ENCODE data around the gene CTNNBIP1.
"Not testable (repeated sequence)": the region's sequence is repeated elsewhere in the genome, so short reads cannot be mapped to it uniquely, and the experiment has no call there.

CTNNBIP1 gene

GRCh38 chr1:9910076-9910422 lies at the start of gene CTNNBIP1:
CTNNBIP1 (minus strand) TSS chr1:9910269; CDS start chr1:9872064, 38,205 bp downstream.
- in situ Hi-C loops (cut with HindIII; ENCODE audit: low sequenced_read_pairs): no loop called here

GRCh38 chr1:9957726-9958125 lies 47.7 kb upstream of the CTNNBIP1 start:
- in situ Hi-C loops (cut with HindIII; ENCODE audit: low sequenced_read_pairs): no loop called here

- in situ Hi-C loops (cut with HindIII; ENCODE audit: low sequenced_read_pairs): no loop called here
Observed at GRCh38 chr1:9946315-9946714, 36.2 kb upstream of the CTNNBIP1 start.

DNA sequence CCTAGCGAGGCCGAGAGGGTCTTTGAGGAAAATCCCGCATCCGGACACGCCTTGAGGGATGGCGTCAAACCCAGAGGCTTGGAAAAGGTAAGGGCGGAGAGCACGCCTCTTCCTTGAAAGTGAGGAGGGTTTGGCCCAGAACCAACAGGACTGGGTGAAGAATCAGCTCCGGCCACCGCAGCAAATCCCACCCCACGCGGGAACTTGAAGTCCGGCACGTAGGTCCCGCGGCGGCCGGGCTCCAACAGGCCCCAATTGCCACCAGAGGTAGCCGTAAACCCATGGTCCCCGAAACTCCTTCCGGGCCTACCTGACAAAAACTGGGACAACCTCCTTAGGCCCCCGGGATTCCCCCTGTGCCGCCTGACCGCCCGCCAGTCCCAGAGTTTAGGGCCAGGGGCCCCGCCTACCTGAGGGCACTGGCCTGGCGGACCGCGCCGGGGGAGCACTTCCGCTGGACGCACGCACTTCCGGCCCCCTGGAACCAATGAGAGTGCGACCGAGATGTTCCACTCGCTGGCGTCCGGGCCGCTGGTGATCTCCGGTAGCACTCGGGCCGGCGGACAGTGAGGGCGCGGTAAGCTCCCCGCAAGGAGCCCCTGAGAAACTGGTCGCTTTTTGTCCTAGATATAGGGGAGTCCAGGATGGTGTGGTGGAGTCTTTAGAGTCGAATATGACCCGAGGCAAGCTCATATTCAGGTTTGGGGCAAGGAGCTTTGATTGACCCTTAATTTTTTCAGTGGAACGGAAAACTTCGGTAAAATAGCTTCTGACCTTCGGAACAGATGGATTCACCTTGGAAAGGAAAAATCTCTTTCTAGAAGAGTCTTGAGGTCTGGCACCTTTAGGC lies 33.1 kb upstream of the CTNNBIP1 start, which contains the start of the genes LZIC and NMNAT1:
Gene LZIC, minus strand, starts transcription at position 453 of the 850 bp plus-strand sequence. CDS start 6,772 bp downstream, outside the sequence.
Gene NMNAT1, plus strand, starts transcription at position 537 of the 850 bp plus-strand sequence. CDS start 28,599 bp downstream, outside the sequence.
- in situ Hi-C loops (cut with HindIII; ENCODE audit: low sequenced_read_pairs): no loop called here

GRCh38 chr1:9942399-9942938 lies 32.4 kb upstream of the CTNNBIP1 start:
- in situ Hi-C loops (cut with HindIII; ENCODE audit: low sequenced_read_pairs): no loop called here

GRCh38 chr1:9929431-9930385 lies 19.6 kb upstream of the CTNNBIP1 start:
- in situ Hi-C loops (cut with HindIII; ENCODE audit: low sequenced_read_pairs): no loop called here

GRCh38 chr1:9927259-9927658 lies 17.2 kb upstream of the CTNNBIP1 start:
- in situ Hi-C loops (cut with HindIII; ENCODE audit: low sequenced_read_pairs): no loop called here

DNA sequence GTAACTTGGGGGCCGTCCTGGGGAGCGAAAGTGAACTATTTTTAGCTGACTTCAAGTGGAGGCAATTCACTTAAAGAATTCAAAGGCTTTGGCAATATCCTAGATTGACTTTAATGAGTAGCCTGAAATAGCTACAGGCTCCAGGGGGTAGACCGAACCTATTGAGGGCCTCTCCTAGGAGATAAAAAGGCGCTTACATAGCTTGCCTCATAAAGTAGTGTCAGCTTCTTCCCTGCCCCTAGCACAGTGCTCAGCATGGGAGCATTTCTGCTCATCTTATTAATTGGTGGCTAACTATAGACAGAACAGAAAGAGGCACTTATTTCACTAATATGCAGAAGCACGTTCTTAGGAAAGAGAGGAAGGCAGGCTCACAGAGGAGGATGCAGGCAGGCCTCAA lies 12.3 kb upstream of the CTNNBIP1 start:
- in situ Hi-C loops (cut with HindIII; ENCODE audit: low sequenced_read_pairs): no loop called here

- in situ Hi-C loops (cut with HindIII; ENCODE audit: low sequenced_read_pairs): no loop called here
Observed at GRCh38 chr1:9920606-9921005, 10.5 kb upstream of the CTNNBIP1 start.

GRCh38 chr1:9917901-9918300 lies 7.8 kb upstream of the CTNNBIP1 start:
- in situ Hi-C loops (cut with HindIII; ENCODE audit: low sequenced_read_pairs): no loop called here

DNA sequence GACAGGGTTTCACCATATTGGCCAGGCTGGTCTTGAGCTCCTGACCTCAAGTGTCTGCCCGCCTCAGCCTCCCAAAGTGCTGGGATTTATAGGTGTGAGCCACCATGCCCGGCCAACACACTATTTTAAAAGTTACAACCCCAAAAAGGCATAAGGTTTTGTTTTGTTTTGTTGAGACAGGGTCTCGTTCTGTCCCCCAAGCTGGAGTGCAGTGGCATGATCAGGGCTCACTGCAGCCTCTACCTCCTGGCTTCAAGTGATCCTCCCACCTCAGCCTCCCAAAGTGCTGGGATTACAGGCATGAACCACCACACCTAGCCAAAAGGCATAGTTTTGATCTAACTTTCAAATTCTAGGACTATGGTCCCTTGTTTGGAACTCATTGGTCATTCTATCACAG lies 7.4 kb upstream of the CTNNBIP1 start:
- in situ Hi-C loops (cut with HindIII; ENCODE audit: low sequenced_read_pairs): not testable (repeated sequence)

DNA sequence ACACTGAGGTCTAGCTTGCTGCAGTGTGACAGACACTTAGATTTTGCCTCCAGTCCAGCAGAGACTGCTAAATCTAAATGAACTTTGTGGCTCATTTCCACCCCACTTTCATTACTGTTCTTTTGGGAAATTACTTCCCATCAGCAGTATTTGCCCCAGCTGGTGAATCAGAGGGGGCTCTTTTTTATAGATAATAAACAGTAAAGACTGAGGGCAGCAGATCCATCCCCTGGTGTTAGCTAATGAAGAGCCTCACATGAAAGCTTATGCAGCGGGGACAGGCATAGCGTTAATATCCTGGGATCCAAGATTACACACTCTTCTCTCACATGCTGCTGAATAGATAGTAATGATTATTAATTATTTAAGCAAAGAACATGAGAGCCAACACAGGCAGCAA lies 6.4 kb upstream of the CTNNBIP1 start:
- in situ Hi-C loops (cut with HindIII; ENCODE audit: low sequenced_read_pairs): no loop called here

DNA sequence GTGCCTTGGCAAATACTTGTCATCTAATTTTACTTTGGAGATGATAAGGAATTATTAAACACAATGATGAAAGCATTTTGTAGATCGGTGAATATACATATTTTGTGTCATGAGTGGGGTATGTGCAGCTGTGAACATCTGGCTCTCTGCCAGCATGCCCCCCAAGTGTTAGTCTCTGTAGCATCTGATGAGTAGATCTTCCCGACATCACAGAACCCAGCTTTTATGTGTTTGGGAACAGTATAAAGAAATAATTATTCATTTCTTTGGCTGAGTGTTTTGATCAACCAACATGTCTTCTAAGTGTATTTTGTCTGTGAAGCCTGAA lies 4.5 kb upstream of the CTNNBIP1 start:
- in situ Hi-C loops (cut with HindIII; ENCODE audit: low sequenced_read_pairs): no loop called here

DNA sequence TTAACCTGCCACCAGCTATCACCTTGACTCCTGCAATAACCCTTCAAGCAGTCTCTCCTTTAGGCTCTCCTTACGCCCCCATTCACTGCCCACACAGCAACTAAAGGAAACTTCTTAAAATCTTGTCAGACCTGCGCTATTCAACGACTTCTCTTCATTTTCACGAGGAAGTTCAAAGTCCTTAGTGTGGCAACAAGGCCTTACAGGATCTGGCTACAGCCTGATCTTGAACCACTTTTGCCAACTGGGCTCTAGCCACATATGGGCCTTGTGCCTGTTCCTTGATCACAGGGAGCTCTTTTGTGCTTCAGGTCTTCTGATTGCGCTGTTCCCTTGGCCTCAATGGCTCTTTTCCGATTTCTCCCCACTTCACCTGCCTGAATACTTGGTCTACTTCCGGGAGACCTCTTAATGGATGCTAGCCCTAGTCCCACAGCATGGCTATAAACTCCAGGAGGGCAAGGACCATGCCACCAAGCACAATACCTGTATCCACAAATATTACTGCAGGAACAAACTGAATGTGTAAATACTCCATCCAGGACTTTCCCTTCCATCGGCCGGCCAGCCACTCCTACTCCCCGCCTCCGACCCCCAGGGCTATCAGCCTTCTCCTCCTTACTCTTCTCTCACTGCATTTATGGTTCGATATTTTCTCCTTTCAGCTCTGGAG lies 2.3 kb upstream of the CTNNBIP1 start:
- in situ Hi-C loops (cut with HindIII; ENCODE audit: low sequenced_read_pairs): no loop called here

DNA sequence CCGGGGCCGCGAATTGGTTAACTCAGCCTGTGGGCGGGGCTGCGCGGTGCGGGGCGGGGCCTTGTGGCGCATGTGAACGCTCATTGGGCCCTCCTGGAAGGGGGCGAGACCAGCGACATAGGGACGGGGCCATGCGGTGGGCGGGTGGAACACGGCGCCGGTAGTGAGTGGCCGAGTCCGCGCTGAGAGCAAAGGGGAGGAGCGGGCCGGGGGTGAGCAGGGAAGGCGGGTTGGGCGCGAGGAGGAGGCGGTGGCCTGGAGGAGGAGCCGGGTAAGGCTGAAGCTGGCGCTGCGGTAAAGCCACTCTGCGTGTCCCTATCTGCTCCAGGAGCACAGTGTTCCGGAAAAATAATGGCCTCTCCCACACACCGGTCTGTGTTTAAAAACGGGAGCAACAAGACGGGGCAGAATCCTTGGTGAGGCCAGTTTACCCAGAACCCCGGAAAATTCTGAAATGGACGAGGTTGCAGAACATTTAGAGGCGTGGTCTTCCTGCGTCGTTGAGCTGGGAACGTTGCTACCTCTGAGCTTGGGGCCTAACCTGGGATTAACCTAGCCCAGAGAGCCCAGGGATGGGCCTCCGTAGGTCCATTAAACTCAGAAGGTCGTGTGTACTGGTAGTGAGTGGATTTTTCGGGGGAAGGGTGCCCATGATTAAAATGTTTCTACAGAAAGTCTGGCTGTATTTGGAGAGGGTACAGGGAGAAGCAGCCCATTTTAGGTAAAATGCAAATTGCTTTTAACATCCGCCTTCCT lies 532 bp upstream of the CTNNBIP1 start:
- in situ Hi-C loops (cut with HindIII; ENCODE audit: low sequenced_read_pairs): no loop called here

- in situ Hi-C loops (cut with HindIII; ENCODE audit: low sequenced_read_pairs): no loop called here
Observed at GRCh38 chr1:9909234-9910046, 629 bp downstream of the CTNNBIP1 start.

GRCh38 chr1:9908871-9909233 lies 1.2 kb downstream of the CTNNBIP1 start:
- in situ Hi-C loops (cut with HindIII; ENCODE audit: low sequenced_read_pairs): no loop called here

DNA sequence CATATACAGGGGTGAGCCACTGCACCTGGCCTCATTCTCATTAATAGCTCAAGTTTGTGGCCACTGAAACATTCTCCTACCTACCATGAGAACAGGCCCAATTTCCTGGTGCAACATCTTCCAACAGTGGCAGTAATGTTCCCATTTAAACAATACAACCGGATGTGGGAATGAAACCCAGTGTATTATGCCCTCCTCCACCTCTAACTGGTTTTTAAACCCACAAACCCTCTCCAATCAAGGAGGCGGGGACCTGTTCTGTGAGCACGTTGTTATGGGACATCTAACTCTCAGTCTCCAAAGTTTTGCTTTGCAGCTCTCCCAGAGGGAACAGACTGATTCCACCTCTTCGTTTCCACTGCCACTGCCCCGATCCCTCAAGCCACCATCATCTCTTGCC lies 2.6 kb downstream of the CTNNBIP1 start:
- in situ Hi-C loops (cut with HindIII; ENCODE audit: low sequenced_read_pairs): no loop called here

- in situ Hi-C loops (cut with HindIII; ENCODE audit: low sequenced_read_pairs): no loop called here
Observed at GRCh38 chr1:9906466-9906865, 3.6 kb downstream of the CTNNBIP1 start.

All from DLD1 (cell line).